HL-60/S4 (cell line): ENCODE results near the gene TXNDC11.

Source experiments
- in situ Hi-C: fragments of 300-500 bp; cut with MboI; formaldehyde crosslinking; loops from 2 replicates; pipeline ENCODE4 v1.14.3; 2022; ENCODE audit warnings: low sequenced_read_pairs

TXNDC11 gene

DNA sequence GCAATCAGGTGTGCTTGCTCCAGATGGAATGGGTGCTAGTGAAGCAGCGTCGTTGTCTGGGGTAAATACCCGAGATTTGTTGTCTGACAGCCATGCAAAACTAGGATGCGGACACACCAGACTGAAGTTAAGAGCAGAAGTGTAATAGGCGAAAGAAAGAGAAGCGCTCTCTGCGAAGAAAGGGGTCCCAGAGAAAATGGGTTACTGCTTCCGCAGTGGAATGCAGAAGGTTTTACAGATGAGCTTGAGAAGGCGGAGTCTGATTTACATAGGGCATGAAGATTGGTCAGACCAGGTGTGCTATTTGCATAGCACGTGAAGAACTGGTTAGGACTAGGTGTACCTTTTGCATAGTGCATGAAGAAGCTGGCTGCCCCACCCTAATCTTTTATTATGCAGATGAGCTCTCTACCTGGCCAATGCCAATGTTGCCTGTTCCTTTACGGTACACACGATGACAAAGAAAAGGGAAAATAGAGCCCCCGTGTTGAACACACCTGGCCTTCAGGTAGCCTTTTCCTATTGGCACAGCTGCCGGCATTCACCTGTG is 106.4 kb downstream of the TXNDC11 start:
- in situ Hi-C loops = no loop called here

- in situ Hi-C loops = no loop called here
These were observed 106.9 kb downstream of the TXNDC11 start for GRCh38 chr16:11635679-11636171.

GRCh38 chr16:11635113-11635652 is 107.5 kb downstream of the TXNDC11 start:
- in situ Hi-C loops = no loop called here

- in situ Hi-C loops = no loop called here
These were observed 108.3 kb downstream of the TXNDC11 start for GRCh38 chr16:11634312-11634711.

- in situ Hi-C loops = no loop called here
These were observed 109.5 kb downstream of the TXNDC11 start for GRCh38 chr16:11633113-11633512.

DNA sequence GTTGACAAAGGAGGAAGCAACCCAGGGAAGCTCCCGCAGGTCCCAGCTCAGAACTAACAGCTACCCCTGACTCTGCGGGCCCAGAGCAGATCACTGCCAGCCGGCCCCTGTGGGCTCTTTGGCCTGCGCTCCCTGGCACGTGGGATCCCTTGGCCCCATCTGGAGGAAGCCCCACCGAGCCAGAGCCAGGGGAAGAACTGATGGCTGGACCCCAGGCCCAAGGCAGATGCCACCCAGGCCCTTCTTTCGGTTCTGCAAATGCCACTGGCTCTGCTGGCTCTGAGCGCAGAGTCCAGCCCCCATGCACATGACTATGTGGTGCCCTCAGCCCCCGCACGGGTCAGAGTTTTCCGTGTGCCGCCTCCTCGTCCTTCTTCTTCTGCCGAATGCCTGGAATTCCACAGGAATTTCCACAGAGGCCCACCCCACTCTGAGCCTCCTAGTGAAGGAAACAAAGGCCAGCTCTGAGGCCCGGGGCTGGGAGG is 110.2 kb downstream of the TXNDC11 start:
- in situ Hi-C loops = no loop called here

- in situ Hi-C loops = no loop called here
These were observed 111.4 kb downstream of the TXNDC11 start for GRCh38 chr16:11631214-11631613.

- in situ Hi-C loops = no loop called here
These were observed 111.9 kb downstream of the TXNDC11 start for GRCh38 chr16:11630768-11631056.

GRCh38 chr16:11630046-11630767 is 112.5 kb downstream of the TXNDC11 start:
- in situ Hi-C loops = no loop called here
